Mesodermal cell (in vitro differentiated cells): ENCODE data around the gene TSPAN4. TPM values are rescaled to one million over a fixed set of nuclear protein-coding genes. Genes with fewer than 3 reads are reported as not detected.
A peak's percentile ranks its signal among the peaks of the same experiment; 100 is the strongest.

Experiments used
- H3K27ac ChIP-seq: 2 replicates; pipeline ENCODE4 v1.7.0; 2013; ENCODE audit warnings: mild to moderate bottlenecking, low read depth, low read length, moderate library complexity; ENCODE audit not compliant: severe bottlenecking
- H3K36me3 ChIP-seq: 2 replicates; pipeline ENCODE4 v1.7.1; 2013; ENCODE audit warnings: mild to moderate bottlenecking, low read length, moderate library complexity; ENCODE audit not compliant: control insufficient read depth, insufficient read depth
- H3K4me1 ChIP-seq: one replicate; pipeline ENCODE4 v1.7.1; 2013; ENCODE audit warnings: mild to moderate bottlenecking, low read length; ENCODE audit not compliant: insufficient read depth, control insufficient read depth, poor library complexity, severe bottlenecking
- H3K4me3 ChIP-seq: 2 replicates; pipeline ENCODE4 v1.7.0; 2013; ENCODE audit warnings: low read length, control low read depth, mild to moderate bottlenecking; ENCODE audit not compliant: insufficient read depth, poor library complexity, severe bottlenecking; ENCODE audit errors: extremely low read depth
- H3K9me3 ChIP-seq: 2 replicates; pipeline ENCODE4 v1.7.1; 2013; ENCODE audit warnings: mild to moderate bottlenecking, low read length, moderate library complexity; ENCODE audit not compliant: control insufficient read depth
- WGBS, 2 experiments: methylation state at CpG; one replicate each; pipeline ENCODE4 v1.1.5; 2013; ENCODE audit warnings: missing lambda C conversion rate in 2 of 2; ENCODE audit not compliant: insufficient coverage in 2 of 2; 5-methylcytosine and 5-hydroxymethylcytosine counted together
- polyA plus RNA-seq, 2 experiments: library from polyadenylated mRNA; stranded (reverse); fragments of 50-300 nt; gene quantifications; one replicate each; pipeline ENCODE4 v1.2.3, GENCODE V29; 2013

Gene TSPAN4
- 72.6 TPM for polyA plus RNA-seq (2013, experiment 1 of 2)
- 66.2 TPM for polyA plus RNA-seq (2013, experiment 2 of 2)

DNA sequence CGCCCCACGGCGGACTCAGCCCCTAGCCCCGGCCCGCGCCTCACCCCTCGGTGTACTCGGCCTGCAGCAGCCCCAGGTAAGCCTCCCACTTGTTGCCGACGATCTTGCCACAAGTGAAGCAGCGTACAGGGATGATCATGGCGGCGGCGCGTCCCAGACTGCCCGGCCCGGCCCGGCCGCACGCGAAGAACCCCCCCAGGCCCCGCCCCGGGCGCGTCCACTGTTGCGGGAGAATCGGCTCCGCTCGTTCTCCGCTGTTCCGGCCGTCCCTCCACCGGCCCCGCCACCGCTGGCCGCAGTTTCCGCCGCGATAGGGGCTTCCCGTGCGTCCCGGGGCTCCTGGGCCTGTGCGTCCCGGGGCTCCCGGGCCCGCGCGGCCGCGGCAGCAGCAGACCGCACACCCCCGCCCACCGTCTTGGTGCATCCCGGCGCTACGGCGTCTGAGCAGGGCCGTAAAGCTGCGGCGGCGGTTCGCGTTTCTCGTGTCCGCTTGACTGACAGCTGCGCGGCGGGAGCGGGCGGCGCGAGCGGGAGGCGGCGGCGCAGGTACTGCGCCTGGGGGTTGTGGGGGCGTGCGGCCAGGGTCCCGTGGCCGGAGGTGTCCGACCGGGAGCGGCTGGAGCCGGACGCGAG is at the start of gene TSPAN4, which contains the start of gene POLR2L:
Gene TSPAN4 (plus strand): TSS at position 483 of the 633 bp plus-strand sequence. CDS start 7,453 bp downstream, outside the sequence.
Gene POLR2L (minus strand): TSS at position 160 of the 633 bp plus-strand sequence. CDS start 21 bp downstream, at position 139.
- H3K4me3 ChIP-seq: peak within 1 kb of the TSS; percentile 99
- H3K9me3 ChIP-seq: no peaks in the 10 kb centered on the region
- peak within 1 kb of the TSS; percentile 99 for H3K27ac ChIP-seq
- peaks cover 24% of the 10 kb centered on the region for H3K4me1 ChIP-seq
- peaks cover 39% of the 10 kb centered on the region for H3K36me3 ChIP-seq
- 0 to 1% methylated on average over 75 to 86 of the region's 87 CpGs for WGBS, 2 experiments

DNA sequence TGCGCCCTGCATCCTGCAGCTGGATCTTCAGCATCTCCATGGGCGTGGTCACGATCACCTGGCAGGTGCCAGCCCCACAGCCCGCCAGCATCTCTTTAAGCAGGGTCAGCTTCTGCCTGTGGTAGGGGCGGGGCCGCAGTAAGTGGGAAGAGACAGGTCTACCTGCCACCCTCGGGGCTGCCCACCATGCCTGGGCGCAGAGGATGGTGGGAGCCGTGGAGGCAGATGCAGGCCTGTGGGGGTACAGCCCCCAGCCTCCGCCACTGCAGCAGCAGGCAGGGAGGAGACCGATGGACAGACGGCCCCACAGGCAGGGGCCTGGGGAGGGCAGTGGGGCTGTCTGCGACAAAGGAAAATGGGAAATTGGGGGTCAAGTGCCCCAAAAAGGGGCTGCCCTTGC is 49.8 kb upstream of the TSPAN4 start:
- Histone ChIP-seq H3K27ac (no peak overlapping the region), H3K36me3 (peaks cover 24% of the 10 kb centered on the region), H3K9me3 (no peaks in the 10 kb centered on the region), H3K4me1 (peaks cover 19% of the 10 kb centered on the region), H3K4me3 (no peak overlapping the region)
- 96% methylated on average over 10 to 12 of the region's 13 CpGs for WGBS, 2 experiments

DNA sequence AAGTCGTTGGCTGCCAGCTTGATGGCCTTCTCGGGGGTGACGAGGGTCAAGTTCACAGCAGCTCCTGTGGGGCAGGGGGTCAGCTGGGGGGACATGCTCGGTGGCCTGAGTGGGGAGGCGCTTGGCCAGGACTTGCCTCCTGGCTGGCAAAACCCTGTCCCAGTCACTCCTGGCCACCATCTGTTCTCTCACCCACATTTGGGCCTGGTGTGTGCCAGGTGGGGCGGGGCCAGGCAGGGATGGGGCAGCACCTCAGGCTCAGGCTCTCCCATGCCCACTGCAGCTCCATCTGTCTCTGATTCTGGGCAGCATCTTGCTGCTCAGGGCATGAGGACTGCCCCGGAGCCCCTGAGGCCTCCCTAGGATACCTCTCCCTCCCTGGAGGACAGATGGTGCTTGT is 49.1 kb upstream of the TSPAN4 start:
- peaks cover 24% of the 10 kb centered on the region for H3K36me3 ChIP-seq

GRCh38 chr11:794013-794765 is 48.5 kb upstream of the TSPAN4 start:
- 91 to 98% methylated on average over 26 to 29 of the region's 31 CpGs for WGBS, 2 experiments
- no peak overlapping the region for H3K4me3 ChIP-seq
- peaks cover 28% of the 10 kb centered on the region for H3K36me3 ChIP-seq
- no peak overlapping the region for H3K27ac ChIP-seq
- no peaks in the 10 kb centered on the region for H3K9me3 ChIP-seq
- H3K4me1 ChIP-seq: peaks cover 19% of the 10 kb centered on the region

More for the DNA sequence above, 49.1 kb upstream of the TSPAN4 start:
- 80 to 84% methylated on average over 5 of the region's 7 CpGs for WGBS, 2 experiments
- Histone ChIP-seq H3K4me3 (no peak overlapping the region), H3K9me3 (no peaks in the 10 kb centered on the region), H3K4me1 (peaks cover 19% of the 10 kb centered on the region), H3K27ac (no peak overlapping the region)

GRCh38 chr11:794766-795633 is 47.7 kb upstream of the TSPAN4 start:
- peaks cover 19% of the 10 kb centered on the region for H3K4me1 ChIP-seq
- 93 to 95% methylated on average over 24 to 26 of the region's 38 CpGs for WGBS, 2 experiments
- H3K9me3 ChIP-seq: no peaks in the 10 kb centered on the region
- no peak overlapping the region for H3K4me3 ChIP-seq
- peaks cover 34% of the 10 kb centered on the region for H3K36me3 ChIP-seq
- no peak overlapping the region for H3K27ac ChIP-seq

DNA sequence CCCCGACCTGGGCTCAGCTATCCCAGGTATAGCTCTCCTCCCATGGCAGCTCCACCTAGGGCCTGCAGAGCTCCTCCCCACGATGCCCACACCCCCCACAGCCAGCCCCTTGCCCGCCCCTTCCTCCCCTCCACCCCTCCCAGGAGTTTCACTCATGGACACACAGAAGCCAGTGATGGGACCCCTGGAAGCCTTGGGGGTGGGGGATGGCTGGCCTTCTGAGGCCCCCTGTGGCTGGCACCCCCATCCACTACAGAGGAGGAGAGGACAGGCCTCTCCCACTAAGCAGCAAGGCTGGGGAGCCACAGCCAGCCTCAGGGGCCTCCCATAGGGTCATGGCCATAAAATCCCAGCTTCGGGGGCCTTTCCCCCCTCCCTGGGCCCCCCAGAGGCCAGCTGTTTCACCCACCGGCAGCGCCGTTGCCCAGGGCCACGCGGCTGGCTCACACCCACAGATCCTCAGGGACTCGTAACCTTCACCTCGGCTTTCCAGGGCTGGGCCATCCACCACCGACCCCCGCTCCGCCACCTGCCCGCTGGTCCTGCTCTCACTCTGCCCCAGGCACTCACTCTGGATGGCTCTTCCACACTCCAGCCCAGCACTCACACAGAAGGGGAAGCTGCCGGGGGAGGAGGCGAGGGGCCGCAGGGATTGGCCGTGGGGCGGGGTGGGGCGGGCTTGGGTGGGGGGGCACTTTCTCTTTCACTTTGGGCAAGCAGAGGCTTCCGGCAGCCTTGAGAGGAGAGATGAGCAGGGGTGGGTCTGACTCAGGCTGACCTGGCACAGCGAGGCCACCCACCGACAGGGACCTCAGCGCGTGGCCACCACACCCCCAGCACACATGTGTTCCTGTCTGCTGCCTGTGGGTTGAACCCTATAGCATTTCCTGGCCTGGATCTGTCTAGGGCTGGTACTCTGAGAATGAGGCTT is 46.8 kb upstream of the TSPAN4 start:
- 59 to 60% methylated on average over 4 to 16 of the region's 26 CpGs for WGBS, 2 experiments
- Histone ChIP-seq H3K4me1 (peaks cover 13% of the 10 kb centered on the region), H3K36me3 (peaks cover 43% of the 10 kb centered on the region), H3K4me3 (peak overlapping the region; percentile 71), H3K9me3 (no peaks in the 10 kb centered on the region), H3K27ac (no peak overlapping the region)

GRCh38 chr11:796565-797295 is 45.9 kb upstream of the TSPAN4 start:
- H3K9me3 ChIP-seq: no peaks in the 10 kb centered on the region
- WGBS, 2 experiments: 47 to 51% methylated on average over 17 to 18 of the region's 18 CpGs
- H3K36me3 ChIP-seq: peaks cover 51% of the 10 kb centered on the region
- peak overlapping the region; percentile 88 for H3K27ac ChIP-seq
- peaks cover 13% of the 10 kb centered on the region for H3K4me1 ChIP-seq
- H3K4me3 ChIP-seq: peak overlapping the region; percentile 71

GRCh38 chr11:797296-798092 is 45.2 kb upstream of the TSPAN4 start:
- peak overlapping the region; percentile 88 for H3K27ac ChIP-seq
- 0% methylated on average over 43 to 55 of the region's 57 CpGs for WGBS, 2 experiments
- no peaks in the 10 kb centered on the region for H3K9me3 ChIP-seq
- peaks cover 13% of the 10 kb centered on the region for H3K4me1 ChIP-seq
- H3K4me3 ChIP-seq: peak overlapping the region; percentile 71
- H3K36me3 ChIP-seq: peaks cover 51% of the 10 kb centered on the region
